Stimulated activated CD4-positive, alpha-beta T cell treated with anti-CD3 and anti-CD28 coated beads, Interleukin-2, amount 100 ng/mL, for 48 hours (primary cell): Measurements from ENCODE around the gene C1GALT1.
"Not testable (repeated sequence)": the region's sequence is repeated elsewhere in the genome, so short reads cannot be mapped to it uniquely, and the experiment has no call there.

ENCODE experiments used
- DNase-seq, 2 donors: peaks; one replicate each; pipeline ENCODE4 v3.0.0-alpha.2; 2020

Gene C1GALT1

DNA sequence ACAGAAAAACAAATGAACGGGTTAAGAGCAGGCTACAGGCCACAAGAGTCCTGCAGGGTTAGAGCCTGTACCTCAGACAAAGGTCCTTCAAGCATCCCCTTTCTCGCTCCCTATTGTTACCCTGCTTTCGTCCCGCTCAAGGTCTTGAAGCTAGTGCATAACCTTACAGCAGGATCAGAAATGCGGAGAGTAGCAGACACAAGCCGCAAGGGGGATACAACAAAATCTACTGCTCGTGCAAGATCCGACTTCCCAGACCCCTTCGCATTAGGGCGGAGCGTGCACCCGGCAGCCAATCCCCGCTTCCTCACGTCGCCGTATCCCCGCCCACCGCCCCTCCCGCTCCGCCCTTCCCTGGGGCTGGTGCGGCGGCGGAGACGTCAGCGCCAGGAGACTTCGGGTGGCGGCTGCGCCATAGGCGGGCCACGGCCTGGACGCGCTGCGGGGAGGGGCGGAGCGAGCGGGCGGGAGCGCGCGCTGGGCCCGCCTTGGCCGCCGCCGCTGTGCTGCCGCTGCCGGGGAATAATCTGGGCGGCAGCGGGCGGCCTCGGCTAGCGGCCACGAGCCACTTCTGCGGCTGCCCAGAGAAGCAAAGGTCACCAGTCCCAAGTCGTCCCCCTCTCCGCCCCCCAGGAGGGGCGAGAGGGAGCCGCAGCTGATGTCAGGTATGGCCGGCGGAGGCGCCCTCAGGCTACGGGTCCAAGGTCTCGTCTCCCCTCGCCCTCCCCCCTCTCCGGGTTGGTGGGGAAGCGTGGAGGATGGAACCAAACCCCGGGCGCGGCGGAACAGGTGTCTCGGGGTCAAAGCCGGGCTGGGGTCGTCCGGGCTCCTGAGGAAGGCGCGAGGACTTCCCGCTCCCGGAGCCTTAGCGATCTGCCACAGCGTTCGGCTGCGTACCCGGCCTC lies at the start of gene C1GALT1:
Gene C1GALT1, plus strand, starts transcription at position 389 of the 905 bp plus-strand sequence. CDS start 51,776 bp downstream, outside the sequence.
- DNase-seq = peak; percentile 95

DNA sequence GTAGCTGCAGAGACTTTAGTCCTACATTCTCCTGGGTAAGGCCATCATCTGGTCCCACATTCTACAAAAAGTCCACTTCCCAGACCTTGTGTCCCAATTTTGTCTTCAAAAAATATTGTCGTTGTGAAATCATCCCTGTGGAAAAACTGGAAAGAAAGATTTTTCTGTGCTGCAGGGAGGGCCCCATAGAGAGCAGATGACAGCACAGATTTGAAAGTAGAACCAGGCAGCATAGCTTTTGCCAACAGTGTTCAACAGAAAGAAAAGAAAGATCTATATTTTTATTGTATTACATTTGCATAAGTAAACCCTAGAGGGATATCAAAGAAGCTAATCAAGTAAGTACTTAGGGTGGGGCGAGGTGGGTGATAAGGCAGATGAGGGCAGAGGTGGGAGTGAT lies 48.3 kb upstream of the C1GALT1 start:
- DNase-seq = no peak

DNA sequence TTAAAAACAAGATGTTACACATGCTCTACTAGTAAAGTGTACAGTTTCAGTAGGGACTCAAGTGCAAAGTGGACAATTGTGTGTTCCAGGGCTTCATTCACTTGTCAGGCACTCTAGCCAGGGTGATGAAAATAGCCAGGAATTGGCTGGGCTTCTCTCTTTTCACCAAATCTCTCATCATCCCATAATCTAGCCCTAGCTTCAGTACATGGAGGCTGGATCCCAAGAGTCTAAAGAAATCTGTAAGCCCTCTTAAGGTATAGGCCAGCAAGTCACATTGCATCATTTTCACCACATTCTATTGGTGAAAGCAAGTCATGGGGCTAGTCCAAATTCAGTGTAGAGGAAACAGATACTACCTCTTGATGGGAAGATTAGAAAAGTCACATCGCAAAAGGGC lies 47.3 kb upstream of the C1GALT1 start:
- DNase-seq = no peak

DNA sequence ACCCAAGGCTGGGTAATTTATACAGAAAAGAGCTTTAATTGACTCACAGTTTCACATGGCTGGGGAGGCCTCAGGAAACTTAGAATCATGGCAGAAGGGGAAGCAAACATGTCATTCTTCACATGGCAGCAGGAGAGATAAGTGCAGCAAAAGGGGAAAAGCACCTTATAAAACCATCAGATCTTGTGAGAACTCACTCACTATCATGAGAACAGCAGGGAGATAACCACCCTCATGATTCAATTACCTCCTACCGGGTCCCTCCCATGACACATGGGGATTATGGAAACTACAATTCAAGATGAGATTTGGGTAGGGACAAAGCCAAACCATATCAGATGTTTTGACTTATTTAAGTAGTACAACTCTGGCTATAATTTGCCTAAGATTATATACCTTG lies 46.4 kb upstream of the C1GALT1 start:
- DNase-seq = not testable (repeated sequence)

DNA sequence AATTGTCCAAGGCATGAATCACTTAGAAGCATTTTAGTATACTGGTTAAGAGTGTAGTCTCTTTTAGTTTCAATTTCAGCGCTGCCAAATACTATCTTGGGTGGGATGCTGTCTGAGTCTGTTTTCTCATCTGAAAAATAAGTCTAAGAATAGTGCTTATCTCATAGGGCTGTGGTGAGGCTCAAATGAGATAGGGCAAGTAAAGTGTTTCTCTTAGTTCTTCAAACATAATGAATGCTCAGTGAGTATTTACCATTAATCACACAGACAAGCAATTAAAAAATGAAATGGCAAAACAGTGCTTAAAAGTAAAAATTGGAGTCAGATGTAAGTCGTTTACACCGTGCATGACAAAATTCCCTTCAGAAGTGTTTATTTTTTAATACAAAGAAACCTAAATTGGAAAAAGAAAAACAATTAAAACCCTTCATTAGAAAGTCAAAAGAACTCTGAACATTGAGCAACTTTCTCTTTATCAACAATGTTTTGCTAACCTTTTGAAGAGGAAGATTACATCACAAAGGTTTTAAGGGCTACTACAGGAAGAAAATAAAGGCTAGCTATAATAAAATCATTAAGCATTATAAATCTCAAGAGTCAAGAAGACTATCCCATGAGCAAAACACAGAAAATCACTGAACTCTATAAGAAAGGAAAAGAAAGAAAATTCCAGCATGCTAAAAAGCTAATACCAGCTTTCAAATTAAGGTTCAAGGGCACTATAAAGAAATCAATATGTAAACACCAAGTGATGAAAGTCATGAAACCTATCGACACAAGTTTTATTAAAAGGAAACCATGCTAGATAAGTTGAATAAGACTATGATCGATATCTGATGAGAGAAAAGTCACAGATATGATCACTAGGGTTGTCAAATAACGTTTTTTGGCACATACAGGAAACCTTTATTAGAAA lies 45.6 kb upstream of the C1GALT1 start:
- DNase-seq = no peak

GRCh38 chr7:7138897-7139296 lies 43.4 kb upstream of the C1GALT1 start:
- DNase-seq = no peak

- DNase-seq = not testable (repeated sequence)
Measured at GRCh38 chr7:7143404-7143803, 38.9 kb upstream of the C1GALT1 start.

DNA sequence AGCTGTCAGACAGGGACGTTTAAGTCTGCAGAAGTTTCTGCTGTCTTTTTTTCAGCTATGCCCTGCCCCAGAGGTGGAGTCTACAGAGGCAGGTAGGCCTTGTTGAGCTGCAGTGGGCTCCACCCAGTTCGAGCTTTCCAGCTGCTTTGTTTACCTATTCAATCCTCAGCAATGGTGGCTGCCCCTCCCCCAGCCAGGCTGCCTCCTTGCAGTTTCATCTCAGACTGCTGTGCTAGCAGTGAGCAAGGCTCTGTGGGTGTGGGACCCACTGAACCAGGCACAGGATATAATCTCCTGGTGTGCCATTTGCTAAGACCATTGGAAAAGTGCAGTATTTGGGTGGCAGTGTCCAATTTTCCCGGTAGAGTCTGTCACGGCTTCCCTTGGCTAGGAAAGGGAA lies 37.2 kb upstream of the C1GALT1 start:
- not testable (repeated sequence) for DNase-seq

GRCh38 chr7:7146837-7147236 lies 35.5 kb upstream of the C1GALT1 start:
- no peak for DNase-seq

DNA sequence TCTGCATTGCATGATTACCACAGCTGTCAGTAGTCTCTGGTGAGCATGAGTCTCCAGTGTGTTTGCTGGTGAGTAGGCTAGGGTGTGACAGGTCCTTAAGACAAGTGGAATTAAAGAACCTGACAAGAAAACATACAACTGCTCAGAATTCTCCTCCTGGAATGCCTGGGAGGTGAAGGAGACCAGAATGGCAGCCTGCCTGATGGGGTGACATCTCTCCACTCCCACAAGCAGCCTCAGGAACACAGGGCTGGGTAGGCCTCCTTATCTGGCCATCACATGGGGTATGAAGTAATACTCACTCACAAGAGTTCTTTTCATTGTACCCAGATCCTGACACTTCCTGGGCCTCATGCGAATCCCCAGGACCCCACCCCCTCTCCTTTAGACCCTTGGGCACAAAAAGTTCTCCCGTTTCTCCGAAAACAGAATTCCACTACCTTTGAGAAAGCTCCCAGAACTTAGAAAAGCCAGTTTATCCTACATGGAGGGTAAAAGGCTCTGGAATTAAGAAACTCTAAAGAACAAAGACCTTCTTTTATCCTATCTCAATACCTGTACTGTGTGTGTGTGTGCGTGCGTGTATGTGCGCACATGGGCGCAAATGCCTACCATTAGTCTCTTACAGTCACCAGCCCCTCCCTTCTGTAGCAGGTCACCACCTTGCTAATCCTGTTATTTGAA lies 33.4 kb upstream of the C1GALT1 start:
- no peak for DNase-seq

GRCh38 chr7:7151285-7151684 lies 31.1 kb upstream of the C1GALT1 start:
- DNase-seq = no peak

GRCh38 chr7:7151865-7152264 lies 30.5 kb upstream of the C1GALT1 start:
- no peak for DNase-seq

- DNase-seq = no peak
Measured at GRCh38 chr7:7152315-7152714, 30.0 kb upstream of the C1GALT1 start.

DNA sequence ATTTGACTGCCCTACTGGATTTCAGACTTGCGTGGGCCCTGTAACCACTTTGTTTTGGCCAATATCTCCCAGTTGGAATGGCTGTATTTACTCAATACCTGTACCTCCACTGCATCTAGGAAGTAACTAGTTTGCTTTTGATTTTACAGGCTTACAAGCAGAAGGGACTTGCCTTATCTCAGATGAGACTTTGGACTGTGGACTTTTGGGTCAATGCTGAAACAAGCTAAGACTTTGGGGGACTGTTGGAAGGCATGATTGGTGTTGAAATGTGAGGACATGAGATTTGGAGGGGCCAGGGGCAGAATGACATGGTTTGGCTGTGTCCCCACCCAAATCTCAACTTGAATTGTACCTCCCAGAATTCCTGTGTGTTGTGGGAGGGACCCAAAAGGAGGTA lies 28.0 kb upstream of the C1GALT1 start:
- not testable (repeated sequence) for DNase-seq

DNA sequence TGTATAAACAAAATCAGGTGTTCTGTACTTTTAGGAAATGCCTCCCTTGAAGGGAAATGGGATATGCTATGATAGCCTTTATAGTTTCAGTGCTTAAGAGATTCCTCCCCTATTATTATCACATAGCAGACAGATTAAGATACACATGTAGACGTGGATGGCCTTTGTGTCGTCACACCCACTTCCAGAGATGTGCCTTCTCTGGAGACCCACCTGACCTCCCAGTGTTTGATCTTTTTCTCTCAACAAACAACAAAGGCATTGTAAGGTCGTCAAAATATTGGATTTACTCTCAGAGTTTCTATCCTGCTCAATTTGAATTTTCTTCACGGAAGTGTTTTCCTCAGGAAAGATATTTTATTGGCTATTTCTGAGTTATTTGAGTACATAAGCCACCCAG lies 25.7 kb upstream of the C1GALT1 start:
- no peak for DNase-seq

DNA sequence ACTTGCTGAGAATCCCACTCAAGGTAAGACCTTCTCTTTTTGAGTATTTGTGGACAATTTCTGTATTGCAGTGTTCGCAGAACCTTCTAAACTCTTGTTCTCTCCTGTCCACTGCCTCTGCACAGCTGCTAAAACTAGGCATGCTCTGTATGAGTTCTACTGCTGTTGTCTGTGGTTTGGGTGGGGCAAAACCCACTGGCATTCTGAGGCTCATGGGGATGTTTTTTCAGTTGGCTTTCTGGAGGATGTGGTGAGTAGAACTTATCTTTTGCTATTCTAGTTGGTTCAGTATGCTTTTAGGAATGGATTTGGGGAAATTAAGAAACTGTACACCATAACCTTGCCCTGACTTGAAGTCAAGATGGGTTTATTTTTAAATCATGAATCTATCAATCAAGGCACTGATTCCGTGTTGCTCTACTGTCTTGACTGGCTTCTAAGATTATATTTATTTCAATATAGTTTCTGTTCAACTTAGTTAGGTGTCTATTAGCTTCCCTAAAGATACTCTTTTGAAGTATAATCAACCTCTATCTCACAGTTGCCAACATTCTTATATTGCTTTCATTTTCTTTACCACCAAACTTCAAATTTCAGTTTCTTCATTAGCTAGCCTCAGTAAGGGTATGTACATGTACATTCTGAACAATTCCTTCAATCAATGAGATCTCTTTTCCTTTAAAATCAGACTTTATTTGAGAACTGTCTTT lies 25.0 kb upstream of the C1GALT1 start:
- peak; percentile 21 to 27 for DNase-seq

- DNase-seq = no peak
Measured at GRCh38 chr7:7157887-7158271, 24.5 kb upstream of the C1GALT1 start.

GRCh38 chr7:7159063-7159658 lies 23.2 kb upstream of the C1GALT1 start:
- DNase-seq = no peak

GRCh38 chr7:7164591-7164990 lies 17.8 kb upstream of the C1GALT1 start:
- DNase-seq = no peak

DNA sequence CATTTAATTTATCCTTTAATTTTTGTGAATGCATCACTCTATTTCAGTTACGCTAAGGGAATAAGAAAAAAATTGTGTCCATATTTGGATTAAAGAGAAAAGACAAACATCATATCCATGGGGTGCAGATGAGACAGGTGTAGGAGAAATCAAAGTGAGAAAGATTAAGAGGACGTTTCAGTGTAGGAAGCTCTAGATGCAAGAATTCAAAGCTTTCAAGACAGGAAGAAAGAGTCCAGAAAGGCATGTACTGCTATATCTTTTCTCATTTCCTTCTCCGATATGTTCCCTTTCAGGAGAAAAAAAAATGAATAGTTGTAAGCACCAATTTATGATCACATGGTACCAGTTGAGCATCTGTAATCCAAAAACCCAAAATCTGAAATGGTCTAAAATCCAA lies 17.0 kb upstream of the C1GALT1 start:
- DNase-seq = no peak

- DNase-seq = no peak
Measured at GRCh38 chr7:7166318-7166717, 16.0 kb upstream of the C1GALT1 start.

DNA sequence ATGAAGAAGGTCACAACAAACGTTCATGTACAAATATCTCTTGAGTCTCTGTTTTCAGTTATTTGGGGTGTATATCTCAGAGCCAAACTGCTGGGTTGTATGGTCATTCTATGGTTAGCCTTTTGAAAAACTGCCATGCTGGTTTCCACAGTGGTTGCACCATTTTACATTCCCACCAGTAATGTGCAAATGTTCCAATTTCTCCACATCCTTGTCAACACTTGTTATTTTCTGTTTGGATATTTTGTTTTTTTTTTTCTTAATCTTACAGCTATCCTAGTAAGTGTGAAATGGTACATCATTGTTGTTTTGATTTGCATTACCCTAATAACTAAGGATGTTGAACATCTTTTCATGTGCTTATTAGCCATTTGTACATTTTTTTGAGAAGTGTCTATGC lies 13.0 kb upstream of the C1GALT1 start:
- no peak for DNase-seq
